Ishikawa (cell line): ENCODE measurements around the gene DDN.

Experiments used
- CEBPB ChIP-seq: IDR thresholded peaks from 2 replicates; pipeline ENCODE4 v1.6.1; 2012
- CREB1 ChIP-seq: IDR thresholded peaks from 2 replicates; pipeline ENCODE4 v1.6.1; 2012; ENCODE audit warnings: low read depth
- EP300 ChIP-seq: IDR thresholded peaks from 2 replicates; pipeline ENCODE4 v1.6.1; 2012; ENCODE audit warnings: borderline replicate concordance
- MAX ChIP-seq: IDR thresholded peaks from 2 replicates; pipeline ENCODE4 v1.6.1; 2012
- NFIC ChIP-seq: IDR thresholded peaks from 2 replicates; pipeline ENCODE4 v1.6.1; 2012
- RAD21 ChIP-seq: IDR thresholded peaks from 2 replicates; pipeline ENCODE4 v1.6.1; 2012; ENCODE audit warnings: low read depth
- REST ChIP-seq: IDR thresholded peaks from 2 replicates; pipeline ENCODE4 v1.6.1; 2012; ENCODE audit warnings: low read depth, mild to moderate bottlenecking
- TCF12 ChIP-seq: IDR thresholded peaks from 2 replicates; pipeline ENCODE4 v1.6.1; 2012; ENCODE audit warnings: low read depth
- YY1 ChIP-seq: IDR thresholded peaks from 2 replicates; pipeline ENCODE4 v1.6.1; 2012; ENCODE audit warnings: low read depth

GRCh38 chr12:48978291-48978740, 20.9 kb downstream of the DDN start, which contains the start of gene WNT1:
- TF ChIP-seq TCF12, result no peak
- no peak for TF ChIP-seq EP300
- no peak; the same call in 1 of the 2 replicates for TF ChIP-seq MAX
- TF ChIP-seq CREB1, result no peak
- no peak for TF ChIP-seq REST
- TF ChIP-seq NFIC, result no peak
- TF ChIP-seq RAD21, result no peak
- no peak for TF ChIP-seq YY1
- no peak for TF ChIP-seq CEBPB
